Lower leg skin (tissue), 3 donors: ENCODE data around the gene BCO2.
"Not testable (repeated sequence)": the region's sequence is repeated elsewhere in the genome, so short reads cannot be mapped to it uniquely, and the experiment has no call there.

Source experiments
- CTCF ChIP-seq, 3 donors: fragments of 450-650 bp; IDR thresholded peaks; one replicate each; pipeline ENCODE4 v1.5.1; 2016; ENCODE audit warnings: antibody characterized with exemption in 3 of 3, mild to moderate bottlenecking in 3 of 3, moderate library complexity in 2 of 3
- POLR2A ChIP-seq, 2 donors: fragments of 450-650 bp; IDR thresholded peaks; one replicate each; pipeline ENCODE4 v1.6.1; 2016 to 2017; ENCODE audit warnings: antibody characterized with exemption in 2 of 2, mild to moderate bottlenecking in 1 of 2, moderate library complexity in 1 of 2

DNA sequence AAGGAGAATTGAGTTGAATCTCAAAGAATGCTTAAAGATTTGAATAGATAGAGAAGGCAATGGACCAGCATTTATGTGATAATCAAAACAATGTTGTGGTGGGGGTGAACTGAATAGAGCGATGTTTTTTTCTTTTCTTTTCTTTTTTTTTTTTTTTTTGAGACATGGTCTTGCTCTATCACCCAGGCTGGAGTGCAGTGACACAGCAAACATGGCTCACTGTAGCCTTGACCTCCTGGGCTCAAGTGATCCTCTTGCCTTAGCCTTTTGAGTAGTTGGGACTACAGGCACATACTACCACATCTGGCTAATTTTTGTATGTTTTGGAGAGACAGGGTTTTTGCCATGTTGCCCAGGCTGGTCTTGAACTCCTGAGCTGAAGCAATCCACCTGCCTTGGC lies 13.1 kb upstream of the BCO2 start:
- not testable (repeated sequence) for TF ChIP-seq CTCF, POLR2A (IDR thresholded peaks at IDR 0.05)
